ENCODE measurements around the gene GORASP2. TPM values are rescaled to one million over a fixed set of nuclear protein-coding genes. Genes with fewer than 3 reads are reported as not detected.

GORASP2 gene
- total RNA-seq, 1 experiment from 2014 or later, result 102 TPM

GRCh38 chr2:170887896-170888295 is 41.2 kb upstream of the GORASP2 start:
- Mint-ChIP-seq H3K4me1 (peaks cover 14% of the 10 kb centered on the region), H3K36me3 (no peaks in the 10 kb centered on the region), H3K27me3 (ENCODE audit: low read depth) (no peaks in the 10 kb centered on the region; the same call in 1 of the 2 replicates), H3K4me3 (no peak overlapping the region), H3K27ac (no peak overlapping the region), H3K9me3 (no peaks in the 10 kb centered on the region)
- DNase-seq (ENCODE audit: low spot score), result no peak
- no peak for ATAC-seq
- ChIA-PET POLR2A (no interaction called here), CTCF (interaction anchor here (3.4 kb wide), 1 partner anchor 15 kb away, joined by 15 read pairs; no protein-coding TSS in a partner anchor)
- TF ChIP-seq ATF3 (CRISPR knock-in tag; conservative IDR thresholded peaks at IDR 0.05), result no peak
- no peak for TF ChIP-seq NFATC4 (CRISPR knock-in tag; IDR thresholded peaks at IDR 0.05)
- no peak for TF ChIP-seq E2F1 (CRISPR knock-in tag; IDR thresholded peaks at IDR 0.05)
- TF ChIP-seq ZNF138 (CRISPR knock-in tag; conservative IDR thresholded peaks at IDR 0.05), result no peak
- no peak for TF ChIP-seq NR3C1 (CRISPR knock-in tag; conservative IDR thresholded peaks at IDR 0.05; ENCODE audit: low read depth)
- TF ChIP-seq STAT6 (CRISPR knock-in tag; conservative IDR thresholded peaks at IDR 0.05; ENCODE audit: low read depth), result no peak
- TF ChIP-seq NFE2L1 (CRISPR knock-in tag; IDR thresholded peaks at IDR 0.05), result no peak
- no peak for TF ChIP-seq ESRRA (CRISPR knock-in tag; IDR thresholded peaks at IDR 0.05; ENCODE audit: borderline replicate concordance)
- no peak for TF ChIP-seq IRF1 (CRISPR knock-in tag; IDR thresholded peaks at IDR 0.05)
- TF ChIP-seq MLX (CRISPR knock-in tag; IDR thresholded peaks at IDR 0.05), result no peak
- no peak for TF ChIP-seq ZNF512 (CRISPR knock-in tag; IDR thresholded peaks at IDR 0.05; ENCODE audit: borderline replicate concordance)
- TF ChIP-seq TEAD1 (CRISPR knock-in tag; IDR thresholded peaks at IDR 0.05), result no peak
- TF ChIP-seq E2F4 (CRISPR knock-in tag; IDR thresholded peaks at IDR 0.05; ENCODE audit: borderline replicate concordance, low read depth), result no peak
- no peak for TF ChIP-seq GTF2I (CRISPR knock-in tag; conservative IDR thresholded peaks at IDR 0.05)

GRCh38 chr2:170891893-170892292 is 37.2 kb upstream of the GORASP2 start:
- ChIA-PET POLR2A (no interaction called here), CTCF (interaction anchor here (1.6 to 2.2 kb wide), 2 partner anchors 19 to 47 kb away, joined by 11 to 18 read pairs; no protein-coding TSS in a partner anchor)
- Mint-ChIP-seq H3K4me1 (peaks cover 14% of the 10 kb centered on the region), H3K4me3 (no peak overlapping the region), H3K27me3 (ENCODE audit: low read depth) (no peaks in the 10 kb centered on the region), H3K9me3 (no peaks in the 10 kb centered on the region), H3K27ac (no peak overlapping the region), H3K36me3 (no peaks in the 10 kb centered on the region)
- ATAC-seq (peak; percentile 56), DNase-seq (ENCODE audit: low spot score) (no peak)
- TF ChIP-seq AFF4 (CRISPR knock-in tag; IDR thresholded peaks at IDR 0.05; ENCODE audit: borderline replicate concordance) (no peak), JAZF1 (CRISPR knock-in tag; IDR thresholded peaks at IDR 0.05) (no peak), ZMAT4 (CRISPR knock-in tag; IDR thresholded peaks at IDR 0.05) (no peak), ZNF281 (CRISPR knock-in tag; IDR thresholded peaks at IDR 0.05) (no peak), CREB1 (CRISPR knock-in tag; IDR thresholded peaks at IDR 0.05) (no peak), NFATC4 (CRISPR knock-in tag; IDR thresholded peaks at IDR 0.05) (no peak)

Data from WTC11 (cell line).